Head of caudate nucleus (tissue), 42 donors: ENCODE results near the gene PHF21A.
A peak's percentile ranks its signal among the peaks of the same experiment; 100 is the strongest.
"Not testable (repeated sequence)": the region's sequence is repeated elsewhere in the genome, so short reads cannot be mapped to it uniquely, and the experiment has no call there.

Source experiments
- DNase-seq, 42 donors: peaks; one replicate each; pipeline versions ENCODE4 v3.0.0 to v3.0.0-alpha.2; 2020 to 2021; ENCODE audit warnings: mixed read lengths in 7 of 42
- intact Hi-C: fragments of 100-400 bp; cut with DNase I; formaldehyde crosslinking; loops from one replicate; pipeline ENCODE4 v1.15.0; 2022

The PHF21A gene

DNA sequence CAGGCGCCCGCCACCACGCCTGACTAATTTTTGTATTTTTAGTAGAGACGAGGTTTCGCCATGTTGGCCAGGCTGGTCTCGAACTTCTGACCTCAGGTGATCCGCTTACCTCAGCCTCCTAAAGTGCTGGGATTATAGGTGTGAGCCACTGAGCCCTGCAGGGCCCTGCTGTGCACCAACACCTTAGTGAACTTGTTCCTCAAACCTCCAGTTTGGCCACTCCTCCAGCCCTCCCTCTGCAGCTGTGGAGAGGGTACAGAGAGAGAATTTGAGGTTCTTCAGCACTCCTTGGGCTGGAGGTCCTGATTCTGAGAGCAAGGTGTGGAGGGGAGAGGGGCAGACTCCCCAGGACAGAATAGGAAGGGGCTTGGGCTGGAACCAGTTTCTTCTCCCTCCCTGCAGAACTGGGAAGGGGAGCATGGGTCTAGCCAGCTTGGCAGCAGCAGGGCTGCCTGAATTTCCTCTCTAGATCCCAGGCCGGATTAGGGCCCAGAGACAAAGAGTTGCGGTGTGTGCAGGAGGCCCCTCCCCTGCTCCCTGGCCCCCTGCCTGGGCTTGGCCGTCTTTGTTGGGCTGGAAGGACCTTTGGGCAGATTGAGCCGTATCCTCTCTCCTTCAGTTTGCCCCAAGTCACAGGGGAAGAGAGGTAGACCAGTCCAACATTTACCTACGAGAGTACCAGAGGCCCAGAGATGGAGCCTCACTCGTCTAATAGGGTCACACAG is 201.3 kb downstream of the PHF21A start:
- DNase-seq = peak in 6 of 42 donors; percentile 7 to 31 (median 22)
- intact Hi-C loops = loop anchor here (5.0 kb wide), 1 partner anchor 73 kb away; the partner anchor contains the start of gene CRY2

DNA sequence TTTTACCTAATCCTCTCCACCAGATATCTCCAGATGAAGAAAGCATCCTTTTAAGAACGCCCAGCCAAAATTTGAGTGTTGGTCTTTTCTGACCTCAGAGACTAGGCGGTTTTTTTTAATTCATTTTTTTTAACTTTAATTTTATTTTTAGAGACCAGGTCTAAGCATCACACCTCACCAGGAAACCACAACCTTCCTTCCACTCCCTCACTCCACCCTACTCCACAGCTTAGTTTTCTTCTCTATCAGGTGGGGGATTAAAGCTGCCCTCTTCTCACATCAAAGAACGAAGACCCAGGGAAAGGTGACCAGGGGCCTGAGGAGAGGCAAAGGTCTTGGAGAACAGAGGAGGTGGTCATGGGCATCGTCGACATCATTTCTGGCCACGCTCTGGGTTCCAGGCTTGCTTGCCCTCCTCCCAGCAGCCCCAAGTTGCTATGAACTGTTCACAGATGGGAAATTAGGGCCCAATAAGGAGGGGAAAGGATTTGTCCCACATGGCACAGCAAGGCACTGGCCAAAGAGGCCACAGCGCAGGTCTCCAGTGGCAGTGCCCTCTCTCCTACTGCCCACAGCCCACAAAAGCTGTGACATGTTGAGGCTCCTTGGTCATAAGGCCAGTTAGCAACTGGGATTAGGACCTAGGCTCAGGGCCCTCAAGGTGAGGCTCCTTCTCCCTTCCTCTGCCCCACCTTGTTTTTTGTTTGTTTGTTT is 202.1 kb downstream of the PHF21A start:
- peak in 4 of 42 donors; percentile 3 to 25 (median 17) for DNase-seq

DNA sequence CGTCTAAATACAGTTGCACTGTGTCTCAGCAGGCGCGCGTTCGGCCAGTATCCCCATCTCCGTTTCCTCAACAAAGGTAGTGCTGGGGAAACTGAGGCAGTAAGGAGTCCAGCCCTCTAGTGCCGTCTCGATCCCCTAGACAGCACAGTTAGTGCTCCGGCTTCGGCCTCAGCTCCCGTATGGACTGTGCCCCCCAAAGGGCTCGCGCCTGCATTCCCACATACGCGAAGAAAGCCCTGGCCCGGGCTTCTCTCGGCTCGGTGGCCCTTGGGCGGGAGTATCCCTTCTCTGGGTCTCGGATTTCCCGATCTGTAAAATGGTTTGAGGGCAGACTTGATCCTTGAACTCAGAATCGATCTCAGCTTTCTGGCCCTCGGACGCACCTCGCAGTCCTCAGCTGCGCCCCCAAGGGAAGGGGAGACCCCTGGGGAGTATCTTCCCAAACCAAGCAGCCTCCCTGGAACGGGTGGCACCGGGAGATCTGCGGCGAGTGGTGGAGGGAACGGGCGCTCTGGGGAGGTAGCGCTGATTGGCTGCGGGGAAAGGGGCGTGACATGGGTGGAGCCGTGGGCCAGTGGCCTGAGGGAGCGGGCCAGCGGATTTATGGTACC is 202.8 kb downstream of the PHF21A start:
- DNase-seq = peak; percentile 75 to 93 (median 88)
- intact Hi-C loops = loop anchor here (5.0 kb wide), 1 partner anchor 71 kb away; the partner anchor contains the start of gene CRY2

More for the DNA sequence above, 202.1 kb downstream of the PHF21A start:
- intact Hi-C loops = loop anchor here (5.0 kb wide), 1 partner anchor 72 kb away; the partner anchor contains the start of gene CRY2

DNA sequence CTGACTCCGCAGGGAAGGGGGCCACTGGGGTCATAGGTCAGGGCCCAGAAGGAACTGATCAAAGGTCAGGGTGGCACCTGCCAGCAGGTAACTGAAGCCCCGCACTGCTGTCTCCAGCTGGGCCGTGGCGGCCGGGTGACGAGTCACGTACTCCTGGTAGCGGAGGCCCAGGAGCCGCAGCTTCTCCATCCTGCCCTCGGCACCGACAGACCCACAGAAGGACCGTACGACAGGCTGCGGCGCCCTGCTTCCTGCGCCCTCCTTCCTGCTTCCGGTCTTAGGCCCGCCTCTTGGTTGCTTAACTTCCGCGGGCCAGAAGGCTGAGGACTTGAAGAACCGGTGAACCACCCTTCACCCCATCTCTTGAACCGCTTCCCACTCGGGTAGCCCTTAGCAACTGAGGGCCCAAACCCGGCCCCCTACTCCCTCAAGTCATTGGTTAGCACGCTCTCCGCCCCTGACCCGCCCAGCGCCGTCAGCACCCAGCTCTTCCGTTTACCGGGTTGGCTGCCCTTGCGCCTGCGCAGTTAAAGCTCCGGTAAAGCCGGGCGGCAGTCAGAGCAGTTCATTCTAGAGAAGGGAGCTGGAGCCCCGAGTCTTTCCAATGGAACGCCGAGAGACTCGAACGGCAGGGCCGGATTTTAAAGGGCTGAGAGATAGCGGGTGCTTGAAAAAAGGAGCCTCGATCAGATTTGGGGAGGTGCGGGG is 203.5 kb downstream of the PHF21A start, which contains the start of gene PEX16:
PEX16 (minus strand) TSS at position 255 of the 708 bp plus-strand sequence; CDS start at position 189, 66 bp downstream.
- DNase-seq = peak; percentile 94 to 99 (median 97)
- intact Hi-C loops = loop anchor here (5.0 kb wide), 1 partner anchor 70 kb away; the partner anchor contains the start of gene CRY2

DNA sequence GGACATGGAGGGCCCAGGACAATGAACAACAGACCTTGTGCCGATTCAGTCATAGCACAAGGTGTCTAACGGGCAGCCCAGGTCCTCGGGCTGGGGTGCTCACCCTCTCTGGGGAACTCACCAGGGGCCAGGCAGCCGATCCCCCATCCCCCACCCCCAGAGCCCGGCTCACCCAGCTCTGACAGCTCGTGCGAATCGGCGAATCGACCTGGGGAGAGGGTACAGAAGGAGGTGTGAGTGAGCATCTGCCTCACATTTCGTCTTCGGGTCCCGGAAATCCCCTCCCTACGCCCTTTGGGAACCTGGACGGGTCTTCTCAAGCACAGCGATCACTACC is 204.0 kb downstream of the PHF21A start:
- DNase-seq = no peak
- intact Hi-C loops = loop anchor here (5.0 kb wide), 1 partner anchor 70 kb away; the partner anchor contains the start of gene CRY2

DNA sequence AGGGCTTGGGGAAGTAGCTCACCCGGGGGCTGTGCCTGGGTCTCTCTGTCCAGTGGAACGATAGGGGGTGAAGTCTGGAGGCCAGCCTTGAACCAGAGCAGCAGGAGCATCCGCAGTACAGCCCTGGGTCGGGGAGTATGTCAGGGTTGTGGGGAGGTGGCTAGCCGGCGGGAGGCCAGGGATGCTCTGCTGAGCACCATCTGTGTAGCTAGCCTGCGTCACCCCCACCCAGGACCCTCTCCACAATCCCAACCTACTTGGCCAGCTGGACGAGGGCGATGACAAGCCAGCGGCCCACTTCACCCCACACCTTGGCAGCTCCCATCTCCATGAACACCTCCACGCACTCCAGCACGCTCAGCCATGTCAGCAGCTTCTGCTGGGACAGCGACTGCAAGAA is 205.8 kb downstream of the PHF21A start:
- intact Hi-C loops = loop anchor here (5.0 kb wide), 1 partner anchor 68 kb away; the partner anchor contains the start of gene CRY2
- no peak for DNase-seq

DNA sequence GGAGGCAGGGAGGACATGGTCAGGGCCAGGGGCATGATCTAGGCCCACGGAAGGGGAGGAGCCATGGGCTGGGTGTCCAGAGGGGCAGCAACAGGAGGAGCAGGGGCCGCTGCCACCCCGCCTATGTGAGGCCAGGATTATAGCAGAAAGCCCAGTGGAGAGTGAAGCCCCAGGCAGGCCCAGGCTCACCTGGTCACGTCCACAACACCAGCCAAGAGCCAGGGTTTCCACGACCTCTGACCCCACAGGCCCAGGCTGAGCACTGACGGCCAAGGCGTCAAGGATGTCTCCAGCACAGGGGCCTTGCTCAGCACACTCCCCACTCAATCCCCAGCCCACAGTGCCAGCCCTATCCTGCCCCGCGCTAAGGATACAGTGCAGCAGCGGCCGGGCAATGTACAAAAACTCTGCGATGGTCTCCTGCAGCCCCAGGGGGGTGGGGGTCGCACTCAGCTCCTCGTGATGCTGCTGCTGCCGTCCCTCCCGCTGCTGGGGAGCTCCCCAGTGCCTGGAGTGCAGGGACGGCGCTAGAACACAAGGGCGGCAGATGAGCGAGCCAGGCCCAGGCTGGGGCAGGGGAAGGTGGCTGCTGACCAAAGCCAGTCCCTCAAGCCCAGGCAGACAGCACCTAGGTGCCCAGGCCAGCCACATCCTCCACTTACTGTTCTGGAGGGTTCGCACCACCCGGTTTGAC is 207.2 kb downstream of the PHF21A start:
- intact Hi-C loops = no loop called here
- no peak for DNase-seq

DNA sequence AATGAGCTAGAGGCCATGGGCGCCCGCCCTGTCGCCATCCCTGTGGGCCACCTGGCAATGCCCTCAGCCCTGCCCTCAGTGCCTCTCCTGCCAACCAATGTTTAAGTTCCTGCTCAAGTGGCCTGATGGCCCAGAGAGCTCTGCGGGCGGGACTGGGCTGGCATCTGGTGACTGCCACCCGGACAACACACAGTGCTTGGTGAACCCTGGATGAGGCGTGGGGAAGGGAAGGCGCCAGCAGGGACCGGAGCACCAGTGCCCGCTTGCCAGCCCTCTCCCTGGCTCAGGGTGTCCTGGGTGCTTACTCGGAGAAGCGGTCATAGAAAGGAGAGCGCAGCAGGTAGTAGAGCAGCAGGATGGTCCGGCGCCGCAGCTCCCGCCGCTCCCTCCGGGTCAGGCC is 207.7 kb downstream of the PHF21A start:
- DNase-seq = no peak
- intact Hi-C loops = no loop called here

DNA sequence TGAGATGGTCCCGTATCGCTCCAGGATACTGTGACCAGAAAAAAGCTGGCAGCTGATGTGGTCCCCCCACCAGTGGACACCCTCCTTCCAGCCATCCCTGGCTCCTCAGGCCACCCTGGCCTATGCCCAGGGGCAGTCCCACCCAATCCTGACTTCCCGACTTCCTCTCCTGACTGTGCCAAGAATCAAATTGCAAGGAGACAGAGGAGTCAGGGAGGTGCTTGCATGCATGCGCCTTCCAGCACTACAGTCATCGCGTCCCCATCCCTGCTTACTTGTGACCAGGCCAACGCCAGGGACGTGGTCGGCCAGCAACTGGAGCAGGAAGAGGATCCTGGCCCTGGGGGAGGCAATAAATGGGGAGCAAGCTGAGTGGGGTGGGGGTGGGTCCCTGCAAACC is 210.6 kb downstream of the PHF21A start:
- DNase-seq = no peak
- intact Hi-C loops = no loop called here

DNA sequence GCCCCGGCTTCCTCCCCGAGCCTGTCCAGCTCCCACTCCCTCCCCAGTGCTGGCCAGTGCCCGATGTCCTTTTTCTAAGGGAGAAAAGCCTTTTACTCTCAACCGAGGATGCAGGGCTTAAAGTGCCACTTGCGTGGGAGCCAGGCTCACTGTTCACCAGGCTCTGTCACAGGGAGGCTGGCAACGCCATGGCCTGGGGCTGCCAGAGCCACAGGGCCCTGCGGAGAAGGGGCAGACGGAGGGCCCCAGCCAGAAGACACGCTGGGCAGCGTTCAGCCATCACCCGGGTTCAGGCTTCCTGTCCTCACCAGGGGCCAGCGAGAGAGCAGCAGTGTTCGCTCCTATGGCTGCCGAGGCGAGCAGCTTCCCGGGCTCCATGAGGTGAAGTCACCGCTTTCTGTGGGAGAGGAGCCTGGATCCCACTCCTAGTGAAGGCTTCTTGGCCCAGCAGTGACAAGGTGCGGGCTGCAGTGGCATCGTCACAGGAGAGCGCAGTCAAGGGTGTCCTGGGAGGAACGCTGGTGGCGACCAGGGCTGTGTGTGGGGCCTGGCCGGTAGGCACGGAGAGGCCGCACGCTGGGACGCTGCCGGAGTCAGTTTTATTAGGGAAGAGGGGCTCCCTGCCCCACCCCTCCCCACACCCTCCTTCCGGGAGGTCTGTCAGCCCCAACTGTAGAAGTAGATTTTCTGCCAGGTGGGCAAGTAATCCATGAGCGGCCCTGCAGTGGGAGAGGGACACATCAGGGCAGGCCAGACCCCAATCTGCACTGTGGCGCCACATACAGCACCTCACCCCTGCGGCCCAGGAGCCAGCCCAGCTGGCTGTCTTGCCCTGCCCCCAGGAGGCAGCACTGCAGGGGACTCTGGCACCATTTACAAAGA is 211.4 kb downstream of the PHF21A start:
- peak in 4 of 42 donors; percentile 31 to 56 (median 36) for DNase-seq

DNA sequence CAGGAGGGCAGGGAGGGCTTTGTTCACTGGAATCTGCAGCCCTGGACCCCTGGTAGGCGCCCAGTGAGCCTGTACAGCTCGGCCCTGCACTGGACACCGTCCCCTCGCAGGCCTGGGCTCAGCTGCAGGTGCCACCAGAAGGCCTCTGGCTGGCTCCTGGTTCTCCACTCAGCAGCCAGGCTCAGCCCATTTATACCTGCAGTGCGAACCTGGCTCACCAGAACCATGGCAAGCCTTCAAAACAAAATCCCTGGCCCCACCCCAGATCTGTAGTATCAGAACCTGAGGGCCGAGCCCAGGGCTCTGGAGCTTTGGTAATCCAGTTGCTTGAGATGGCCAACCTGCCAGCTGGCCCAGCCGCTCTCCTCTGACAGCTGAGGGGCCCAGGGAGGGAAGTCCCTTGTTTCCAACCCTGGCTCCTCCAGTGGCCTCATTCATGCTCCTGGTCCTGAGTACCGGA is 213.3 kb downstream of the PHF21A start:
- peak in 13 of 42 donors; percentile 38 to 67 (median 45) for DNase-seq
- intact Hi-C loops = no loop called here

More for the DNA sequence above, 211.4 kb downstream of the PHF21A start:
- intact Hi-C loops = no loop called here

DNA sequence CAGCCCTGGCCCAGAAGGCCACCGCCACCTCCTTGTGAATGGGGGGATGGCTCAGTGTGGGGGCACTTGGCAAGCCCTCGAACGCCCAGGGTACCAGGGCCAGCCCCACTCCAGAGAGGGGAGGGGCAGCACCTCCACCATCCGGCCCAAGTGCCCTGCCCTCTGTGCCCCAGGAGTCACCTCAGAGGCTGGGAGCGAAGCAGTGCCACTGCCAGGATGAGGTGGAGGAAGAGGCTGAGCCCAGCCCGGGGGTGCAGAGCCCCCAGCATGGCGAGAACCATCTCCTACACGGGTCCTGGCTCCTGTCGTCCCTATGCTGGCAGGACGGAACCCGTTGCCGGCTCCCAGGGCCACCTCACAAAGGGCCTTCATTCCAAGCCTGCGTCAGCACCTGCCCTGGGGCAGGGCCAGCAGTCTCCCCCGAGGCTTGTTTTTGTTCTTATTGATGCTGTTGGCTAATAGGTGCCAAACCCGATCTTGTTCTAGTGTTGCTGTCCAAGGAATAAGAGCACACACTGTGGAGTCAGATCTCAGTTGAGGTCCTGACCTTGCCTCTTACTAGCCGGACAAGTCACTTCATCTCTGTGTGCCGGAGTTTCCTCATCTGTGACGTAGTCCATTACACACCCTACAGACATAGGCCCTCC is 214.2 kb downstream of the PHF21A start, which contains the start of gene FREY1:
FREY1 (minus strand) TSS at position 307 of the 647 bp plus-strand sequence; CDS start at position 281, 26 bp downstream.
- intact Hi-C loops = no loop called here
- peak in 7 of 42 donors; percentile 30 to 59 (median 47) for DNase-seq

DNA sequence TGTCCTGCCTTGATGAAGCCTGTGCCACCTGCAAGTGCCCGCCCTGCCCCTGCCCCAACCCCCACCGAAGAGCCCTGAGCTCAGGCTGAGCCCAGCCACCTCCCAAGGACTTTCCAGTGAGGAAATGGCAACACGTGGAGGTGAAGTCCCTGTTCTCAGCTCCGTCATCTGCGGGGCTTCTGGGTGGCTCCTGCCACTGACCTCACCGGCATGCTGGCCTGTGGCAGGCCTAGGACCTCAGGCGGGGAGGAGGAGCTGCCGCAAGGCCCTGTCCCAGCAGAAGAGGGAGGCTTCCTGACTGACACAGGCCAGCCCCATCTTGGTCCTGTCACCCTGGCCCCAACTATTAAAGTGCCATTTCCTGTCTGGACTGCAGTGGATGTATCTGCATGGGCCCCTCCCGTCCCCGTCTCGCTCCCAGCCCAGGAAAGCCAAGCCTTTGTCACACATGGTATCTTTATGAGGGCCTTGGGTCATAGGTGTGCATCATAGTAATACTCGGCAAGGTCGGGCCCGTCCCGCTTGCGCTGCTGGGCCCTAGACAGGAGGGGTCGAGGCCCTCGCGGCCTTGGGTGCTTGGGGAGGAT is 215.1 kb downstream of the PHF21A start:
- intact Hi-C loops = no loop called here
- DNase-seq = no peak

DNA sequence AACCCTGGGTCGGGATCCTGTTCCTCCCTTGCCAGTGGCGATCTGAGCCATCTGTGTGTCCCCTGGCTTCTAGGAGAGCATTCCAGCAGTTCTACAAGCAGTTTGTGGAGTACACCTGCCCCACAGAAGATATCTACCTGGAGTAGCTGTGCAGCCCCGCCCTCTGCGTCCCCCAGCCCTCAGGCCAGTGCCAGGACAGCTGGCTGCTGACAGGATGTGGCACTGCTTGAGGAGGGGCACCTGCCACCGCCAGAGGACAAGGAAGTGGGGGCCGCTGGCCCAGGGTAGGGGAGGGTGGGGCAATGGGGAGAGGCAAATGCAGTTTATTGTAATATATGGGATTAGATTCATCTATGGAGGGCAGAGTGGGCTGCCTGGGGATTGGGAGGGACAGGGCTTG is 215.7 kb downstream of the PHF21A start:
- intact Hi-C loops = not testable (repeated sequence)

DNA sequence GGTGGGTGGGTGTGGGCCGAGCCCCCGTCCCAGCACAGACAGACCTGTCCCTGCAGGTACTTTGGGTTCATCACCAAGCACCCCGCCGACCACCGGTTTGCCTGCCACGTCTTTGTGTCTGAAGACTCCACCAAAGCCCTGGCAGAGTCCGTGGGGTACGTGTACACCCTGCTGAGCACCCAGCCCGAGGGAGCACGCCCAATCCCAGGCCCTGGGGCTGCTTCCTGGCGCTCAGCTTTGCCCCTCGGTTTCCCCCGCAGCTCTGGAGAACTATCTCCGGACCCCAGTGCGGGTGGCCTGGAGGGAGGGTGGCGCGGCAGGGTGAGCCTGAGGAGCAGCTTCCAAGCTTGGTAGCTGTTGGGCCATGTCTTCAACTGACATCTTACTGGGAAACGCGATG is 216.2 kb downstream of the PHF21A start:
- no peak for DNase-seq
- intact Hi-C loops = no loop called here

More for the DNA sequence above, 215.7 kb downstream of the PHF21A start:
- DNase-seq = not testable (repeated sequence)

DNA sequence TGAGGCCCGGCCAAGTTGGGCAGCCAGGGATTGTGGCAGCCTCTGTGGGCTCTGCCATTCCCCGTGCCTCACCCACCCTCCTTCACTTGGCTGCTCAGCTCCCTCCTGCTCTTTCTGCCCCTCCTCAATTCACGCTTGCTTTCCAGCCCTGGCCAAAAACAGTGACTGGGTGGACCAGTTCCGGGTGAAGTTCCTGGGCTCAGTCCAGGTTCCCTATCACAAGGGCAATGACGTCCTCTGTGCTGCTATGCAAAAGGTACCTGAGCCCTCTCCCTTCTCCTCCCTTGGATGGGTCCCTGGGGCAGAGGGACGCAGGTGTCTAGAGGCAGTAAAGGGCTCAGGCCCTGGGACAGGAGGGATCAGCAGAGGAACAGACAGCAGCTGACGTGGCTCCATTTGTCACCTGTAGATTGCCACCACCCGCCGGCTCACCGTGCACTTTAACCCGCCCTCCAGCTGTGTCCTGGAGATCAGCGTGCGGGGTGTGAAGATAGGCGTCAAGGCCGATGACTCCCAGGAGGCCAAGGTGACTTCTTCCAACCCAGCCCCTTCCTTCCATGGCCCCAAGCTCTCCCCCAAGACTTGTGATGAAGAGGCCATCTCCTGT is 216.8 kb downstream of the PHF21A start:
- no peak for DNase-seq
- intact Hi-C loops = loop anchor here (5.0 kb wide), 1 partner anchor 57 kb away; the partner anchor contains the start of gene CRY2
